Stimulated activated CD8-positive, alpha-beta memory T cell treated with anti-CD3 and anti-CD28 coated beads, Interleukin-7, amount 100 ng/mL, for 1 hour (primary cell): ENCODE data around the gene FH.

Experiments used
- DNase-seq, 2 donors: peaks; one replicate each; pipeline ENCODE4 v3.0.0-alpha.2; 2020; ENCODE audit warnings: low read depth in 2 of 2

The FH gene

GRCh38 chr1:241459186-241459802 is 60.3 kb downstream of the FH start:
- DNase-seq: no peak

GRCh38 chr1:241457421-241457820 is 62.1 kb downstream of the FH start:
- DNase-seq: no peak

GRCh38 chr1:241456743-241457142 is 62.8 kb downstream of the FH start:
- DNase-seq: no peak

GRCh38 chr1:241453732-241454131 is 65.8 kb downstream of the FH start:
- DNase-seq: no peak

GRCh38 chr1:241451956-241452355 is 67.6 kb downstream of the FH start:
- DNase-seq: no peak
